GM18526 (cell line): ENCODE results near the gene TACR1.

ENCODE experiments used
- POLR2A ChIP-seq: IDR thresholded peaks from 3 replicates; pipeline ENCODE4 v1.6.1; 2011; ENCODE audit not compliant: insufficient read length; ENCODE audit errors: extremely low read depth

The TACR1 gene

DNA sequence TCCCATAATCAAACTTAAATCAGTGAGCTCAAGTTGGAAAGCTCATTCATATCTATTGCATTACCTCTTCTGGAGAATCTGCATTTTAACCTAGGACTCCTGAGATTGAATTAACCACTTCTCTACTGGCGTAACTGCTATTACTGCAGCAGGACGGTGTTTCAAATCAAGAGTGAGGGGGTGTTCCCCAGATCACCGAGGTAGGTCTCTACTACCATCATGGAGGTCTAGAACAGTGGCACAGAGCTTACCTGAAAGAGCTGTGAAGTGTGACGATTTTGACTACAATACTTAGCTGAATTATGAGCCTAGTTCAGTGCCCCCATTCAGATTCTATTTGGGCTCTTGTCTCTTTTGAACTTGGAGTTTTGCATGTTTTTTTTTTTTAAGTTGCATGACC lies 121.4 kb downstream of the TACR1 start:
- TF ChIP-seq POLR2A, result no peak

DNA sequence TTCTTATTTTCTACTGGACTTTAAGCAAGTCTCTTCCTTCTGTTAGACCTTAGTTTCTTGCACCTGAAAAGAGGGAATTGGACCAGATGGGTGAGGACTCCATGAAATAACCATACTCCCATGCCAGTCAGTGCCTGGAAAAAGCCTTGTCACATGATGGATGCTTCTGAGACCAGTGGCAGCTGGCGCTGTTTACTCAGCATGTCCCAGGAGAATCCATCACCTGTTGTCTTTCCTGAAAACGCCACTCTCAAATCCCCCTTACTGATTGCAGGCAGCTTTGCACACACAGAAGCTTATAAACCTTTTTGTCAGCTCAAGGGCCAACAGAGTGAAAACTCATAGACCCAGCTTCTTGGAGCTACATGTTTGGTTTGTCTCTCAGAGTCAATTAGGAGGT lies 123.2 kb downstream of the TACR1 start:
- no peak for TF ChIP-seq POLR2A

DNA sequence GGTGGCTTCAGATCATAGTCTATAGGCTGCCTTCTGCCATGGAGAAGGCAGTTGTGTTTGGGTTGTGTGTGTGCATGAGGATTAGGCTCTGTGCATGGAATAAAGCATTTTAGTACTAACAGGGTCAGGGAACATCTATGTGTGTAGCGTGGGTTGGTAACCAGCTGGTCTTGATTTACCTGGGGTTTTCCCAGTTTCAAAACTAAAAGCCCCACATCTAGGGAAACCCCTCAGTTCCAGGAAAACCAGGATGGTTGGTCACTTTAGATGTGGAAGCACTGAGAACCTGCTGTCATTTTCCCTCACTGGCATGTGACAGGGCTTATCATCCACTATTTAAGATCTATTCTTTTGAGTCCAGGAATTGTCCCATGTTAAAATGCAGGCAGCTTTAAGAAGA lies 124.6 kb downstream of the TACR1 start:
- TF ChIP-seq POLR2A, result no peak

DNA sequence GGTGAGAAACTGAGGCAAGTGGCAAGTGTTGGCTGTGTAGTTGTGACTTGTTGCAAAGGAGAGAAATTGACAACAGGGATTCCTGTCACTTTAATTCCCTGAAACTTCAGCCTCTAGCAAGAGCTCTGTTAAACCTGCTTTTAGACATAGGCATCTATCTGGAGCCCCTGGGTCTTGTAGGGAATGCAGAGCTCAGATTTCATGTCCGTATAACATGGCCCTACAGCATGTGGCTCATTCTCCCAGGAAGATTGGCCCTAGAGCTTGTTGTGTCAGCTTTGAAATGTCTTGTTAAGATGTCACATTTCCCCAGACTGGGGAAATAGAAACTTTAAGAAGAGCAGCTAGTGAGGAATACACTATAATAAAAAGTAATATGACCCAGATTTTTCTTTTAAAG lies 125.1 kb downstream of the TACR1 start:
- TF ChIP-seq POLR2A, result no peak

DNA sequence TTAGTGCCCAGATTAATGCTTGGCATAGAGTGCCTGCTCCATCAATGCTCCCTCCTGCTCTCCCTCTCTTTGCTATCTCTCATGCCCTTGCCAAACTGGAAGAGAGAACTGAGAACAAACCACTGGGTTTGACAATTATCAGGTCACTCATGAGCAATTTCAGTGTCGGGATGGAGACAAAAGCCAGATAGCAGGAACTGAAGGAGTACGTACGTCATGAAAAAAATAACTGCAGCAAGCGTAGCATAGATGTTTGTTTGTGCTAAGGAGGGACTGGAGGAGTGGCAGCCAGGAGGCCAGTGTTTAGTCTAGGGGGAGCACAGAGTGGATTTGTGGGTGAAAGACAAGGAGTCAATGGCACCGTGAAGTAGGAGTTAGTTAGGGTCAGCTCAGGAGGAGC lies 127.6 kb downstream of the TACR1 start:
- TF ChIP-seq POLR2A, result no peak

DNA sequence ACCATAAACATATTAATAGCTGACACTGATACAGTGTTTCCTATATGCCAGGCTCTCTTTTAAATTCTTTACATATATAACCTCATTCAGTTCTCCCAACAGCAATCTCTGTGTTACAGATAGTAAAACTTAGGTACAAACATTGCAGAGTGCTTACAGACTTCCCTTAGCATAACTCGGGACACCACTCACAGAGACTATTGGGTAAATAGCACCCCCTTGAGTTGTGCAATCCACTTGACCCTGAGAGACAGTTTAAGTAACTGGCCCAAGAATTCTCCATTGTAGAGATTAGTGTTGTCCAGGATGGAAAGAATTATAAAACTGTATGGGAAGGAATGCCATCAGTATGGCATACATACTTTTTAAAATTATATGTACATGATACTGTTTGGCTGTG lies 130.8 kb downstream of the TACR1 start:
- no peak for TF ChIP-seq POLR2A

DNA sequence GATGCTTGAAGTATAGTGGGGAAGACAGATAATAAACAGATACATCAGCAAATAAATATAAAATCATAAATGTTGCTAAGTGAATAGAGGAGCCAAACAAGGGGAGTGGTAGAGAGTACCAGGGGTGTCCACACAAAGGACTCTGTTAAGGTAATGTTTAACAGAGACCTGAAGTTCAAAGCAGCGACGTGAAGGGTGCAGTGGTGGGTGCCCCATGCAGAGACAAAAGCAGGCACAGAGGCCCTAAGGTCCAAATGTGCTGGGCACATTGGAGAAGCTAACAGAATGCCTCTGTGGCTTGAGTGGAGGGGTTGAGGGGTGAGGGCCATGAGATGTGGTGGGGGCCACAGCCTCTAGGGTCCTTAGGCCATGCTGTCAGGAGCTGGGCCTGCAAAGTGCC lies 131.8 kb downstream of the TACR1 start:
- TF ChIP-seq POLR2A, result no peak

DNA sequence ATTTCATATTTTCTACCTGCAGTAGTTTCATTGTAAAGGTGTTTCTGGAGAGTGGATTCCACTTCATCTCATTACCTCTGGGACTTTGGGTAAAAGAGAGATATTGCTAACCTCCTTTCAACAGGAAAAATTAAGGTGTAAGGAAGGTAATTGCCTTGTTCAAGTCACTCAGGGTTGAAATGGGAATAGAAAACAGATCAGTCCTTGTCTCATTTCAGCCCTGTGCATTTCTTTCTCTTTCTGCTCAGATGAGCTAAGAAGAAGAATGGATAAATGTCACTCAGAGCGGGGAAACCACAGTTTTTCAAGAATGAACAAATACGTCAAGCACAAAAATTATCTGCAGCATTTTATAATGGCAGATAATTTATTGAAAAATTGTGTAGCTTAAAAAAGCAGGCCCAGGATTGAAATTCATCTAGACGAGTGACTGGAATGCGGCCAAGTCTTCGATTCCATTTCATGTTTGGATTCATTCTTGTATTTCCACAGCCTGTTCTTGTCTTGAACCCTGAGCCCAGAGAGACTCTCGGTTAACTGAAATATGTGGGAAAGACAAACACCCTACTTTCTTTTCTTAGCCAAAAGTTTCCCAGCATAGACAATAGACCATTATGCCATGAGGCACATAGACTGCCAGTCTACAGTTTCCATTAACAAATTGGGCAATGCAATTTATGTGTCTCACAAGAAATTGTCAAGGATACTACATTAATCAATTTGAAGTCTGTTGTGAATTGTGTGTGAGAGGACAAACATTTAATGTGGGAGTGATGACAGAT lies 133.0 kb downstream of the TACR1 start:
- no peak for TF ChIP-seq POLR2A

DNA sequence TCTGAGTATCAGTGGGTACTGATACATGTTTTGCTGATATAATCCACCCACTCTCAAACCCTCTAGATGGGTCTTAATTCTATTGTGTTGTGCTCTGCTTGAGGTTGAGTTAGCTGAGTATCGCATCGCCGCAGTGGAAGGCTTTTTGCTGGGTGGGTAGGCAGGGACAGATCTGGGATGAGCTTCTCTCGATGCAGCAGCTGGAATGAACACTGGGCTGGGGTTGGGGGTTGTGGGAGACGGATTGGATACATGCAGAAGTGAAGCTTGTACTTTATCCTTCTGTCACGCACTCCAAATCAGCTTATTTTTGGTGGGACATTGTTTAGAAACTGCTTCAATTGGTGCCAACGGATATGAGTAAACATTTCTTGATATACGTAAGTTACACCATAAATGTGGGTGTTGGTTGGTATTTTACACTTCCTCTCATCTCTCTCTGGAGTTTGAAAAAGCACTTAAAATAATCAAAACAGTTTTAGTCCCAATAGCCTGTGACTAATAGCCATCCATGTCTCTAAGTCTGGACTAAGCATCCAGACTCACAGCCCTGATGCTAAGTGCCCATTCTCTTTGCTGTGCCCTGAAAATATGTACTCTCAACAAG lies 133.8 kb downstream of the TACR1 start:
- no peak for TF ChIP-seq POLR2A

DNA sequence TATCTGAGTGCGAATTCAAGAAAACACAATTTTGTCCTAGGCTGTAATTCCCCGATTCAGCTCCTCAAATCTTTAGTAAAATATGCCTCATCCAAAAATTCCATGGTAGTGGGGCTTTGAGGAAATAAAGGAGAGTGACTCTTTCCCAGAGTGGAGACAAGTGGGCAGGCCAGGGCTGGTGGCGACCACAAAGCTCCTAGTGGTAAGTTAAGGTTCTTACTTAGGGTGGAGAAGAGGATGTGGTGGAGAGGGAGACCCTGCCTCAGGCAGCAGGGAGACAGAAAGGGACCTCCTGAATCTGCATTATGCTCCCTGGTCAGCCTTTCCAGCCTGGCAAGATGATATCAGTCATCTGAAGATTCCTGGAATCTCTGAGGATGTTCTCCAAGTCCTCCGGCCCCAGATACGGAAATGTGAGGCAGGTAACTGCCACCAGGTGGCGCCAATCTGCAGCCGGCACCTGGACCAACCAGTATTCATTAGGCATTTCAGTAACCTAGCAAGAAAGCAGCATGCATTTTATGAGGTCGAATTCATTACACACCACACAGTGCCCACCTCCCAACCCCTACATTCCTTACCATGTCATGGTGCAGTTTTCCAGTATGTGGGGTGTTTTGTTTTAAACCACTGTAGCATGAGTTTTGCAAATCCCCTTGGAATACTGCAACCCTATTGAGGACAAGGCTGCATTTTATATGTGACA lies 134.5 kb downstream of the TACR1 start:
- TF ChIP-seq POLR2A, result no peak

DNA sequence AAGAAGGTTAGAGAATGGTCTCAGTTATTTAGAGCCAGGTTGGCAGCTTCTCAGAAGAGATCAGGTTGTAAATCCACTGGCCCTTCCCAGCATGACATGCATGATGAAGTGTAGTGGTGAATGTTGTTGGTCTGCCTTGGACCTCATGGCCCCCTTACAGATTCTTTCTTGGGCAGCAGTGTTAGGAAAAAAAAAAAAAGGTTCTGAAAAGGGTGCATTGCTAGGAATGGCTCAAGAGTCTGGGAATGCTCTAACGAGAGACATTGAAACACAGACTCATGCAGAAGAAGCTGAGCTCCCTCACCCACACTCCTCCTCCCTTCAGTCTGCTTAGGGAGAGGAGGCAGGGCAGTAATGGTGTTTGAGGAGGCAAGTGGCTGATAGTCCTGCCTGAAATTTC lies 135.4 kb downstream of the TACR1 start:
- no peak for TF ChIP-seq POLR2A

DNA sequence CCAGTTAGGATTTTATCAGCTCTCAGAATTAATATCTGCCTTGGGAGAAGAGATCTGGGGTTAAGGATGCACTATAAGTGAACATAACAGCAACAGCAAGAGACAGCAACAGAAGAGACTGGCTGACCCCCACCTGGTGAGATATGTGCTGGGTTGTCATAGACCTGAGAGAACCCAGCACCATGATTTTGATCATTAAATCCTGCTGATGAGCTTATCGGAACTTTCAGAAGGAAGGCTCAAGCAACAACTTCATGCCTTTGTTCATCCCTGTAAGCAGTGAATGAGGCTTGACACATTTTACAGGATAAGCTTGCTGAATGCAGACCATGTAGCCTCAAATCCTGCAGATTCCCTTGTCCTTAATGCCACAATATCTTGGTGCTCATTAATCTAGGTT lies 140.9 kb downstream of the TACR1 start:
- no peak for TF ChIP-seq POLR2A

DNA sequence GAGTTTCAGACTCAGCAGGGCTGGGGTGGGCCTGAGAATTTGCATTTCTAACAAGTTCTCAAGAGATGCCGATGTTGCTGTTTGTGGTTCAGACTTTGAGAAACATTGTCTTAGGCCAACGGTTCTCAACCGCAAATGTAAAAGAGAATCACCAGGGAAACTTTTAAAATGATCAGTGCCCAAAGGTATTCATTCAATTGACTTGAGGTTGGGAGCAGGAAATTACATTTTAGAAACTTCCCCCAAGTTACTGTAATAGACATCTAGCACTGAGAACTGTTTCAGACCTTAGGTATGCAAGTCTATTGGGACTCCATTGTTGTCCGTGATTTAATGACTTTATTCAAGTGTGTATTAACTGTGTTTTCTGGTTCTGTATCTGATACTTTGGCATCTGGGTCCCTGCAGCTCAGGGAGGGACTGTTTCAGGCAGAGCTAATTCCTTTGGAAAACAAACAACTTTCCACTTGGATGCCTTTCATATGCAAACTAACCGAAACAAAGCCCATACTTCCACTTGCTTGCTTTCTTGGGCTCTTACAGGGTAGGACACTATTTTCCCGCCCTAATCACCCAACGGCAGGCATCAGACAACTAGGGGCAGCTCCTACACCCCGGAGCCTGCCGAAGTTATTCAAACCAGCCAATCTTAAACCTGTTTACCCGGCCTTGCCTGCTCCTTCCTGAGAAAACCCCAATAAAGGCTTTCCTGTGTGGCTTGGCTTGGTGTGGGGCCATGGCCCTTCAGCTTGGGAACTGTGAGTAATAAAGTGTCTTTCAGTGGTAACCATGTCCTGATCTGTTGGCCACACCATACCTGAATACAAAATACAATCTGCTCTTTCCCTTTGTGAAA lies 143.3 kb downstream of the TACR1 start:
- TF ChIP-seq POLR2A, result no peak

DNA sequence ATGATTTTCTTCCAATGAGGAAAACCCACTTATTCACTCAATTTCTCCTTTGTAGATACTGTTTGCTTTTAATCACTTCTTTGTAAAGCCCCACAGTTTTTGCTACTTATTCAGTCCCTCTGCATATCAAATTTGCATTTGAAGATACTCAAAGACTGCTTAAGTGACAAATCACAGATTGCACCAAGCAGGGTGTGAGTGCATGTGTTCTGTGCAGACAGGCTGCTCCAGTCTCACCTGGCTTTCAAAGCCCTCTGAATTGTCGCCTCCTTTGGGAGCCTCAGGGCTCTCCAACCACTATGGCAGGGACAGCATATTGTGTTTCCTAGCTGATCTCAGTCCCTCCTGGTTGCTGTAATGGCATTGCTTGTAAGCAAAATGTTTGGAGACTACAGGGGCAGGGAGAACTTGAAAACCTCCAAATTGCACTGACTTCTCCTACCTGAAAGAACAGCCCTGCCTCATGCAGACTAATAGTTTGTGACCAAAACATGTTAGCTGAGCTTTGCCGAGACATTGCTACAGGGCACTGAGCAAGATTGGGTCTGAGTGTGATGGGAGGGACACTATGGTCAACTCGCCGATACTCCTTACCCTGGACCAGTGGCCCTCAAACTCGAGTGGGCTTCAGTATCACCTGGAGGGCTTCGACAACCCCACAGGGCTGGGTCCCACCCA lies 144.0 kb downstream of the TACR1 start:
- TF ChIP-seq POLR2A, result no peak

DNA sequence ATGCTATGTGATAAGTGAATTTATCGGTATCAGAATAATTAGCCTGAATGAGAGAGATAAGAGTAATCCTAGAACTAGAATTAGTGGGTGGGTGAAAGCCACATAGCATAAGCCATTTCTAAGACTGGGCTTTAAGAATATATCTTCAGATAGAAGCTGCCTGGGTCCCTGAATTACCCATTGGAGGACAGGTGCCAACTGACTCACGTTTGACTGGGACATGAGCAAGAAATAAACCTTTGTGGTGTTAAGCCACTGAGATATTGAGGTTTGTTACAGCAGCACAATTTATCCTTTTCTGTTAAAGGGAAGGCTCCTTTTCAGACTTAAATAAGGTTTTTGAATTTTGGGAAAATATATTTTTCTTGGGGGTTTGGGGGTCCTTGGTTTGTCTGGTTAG lies 145.0 kb downstream of the TACR1 start:
- TF ChIP-seq POLR2A, result no peak
